Adipocyte (in vitro differentiated cells): Measurements from ENCODE around the gene TMPRSS7.

Source experiments
- DNase-seq: peaks from one replicate; pipeline ENCODE4 v3.0.0-alpha.2; 2015; ENCODE audit warnings: low read depth
- H3K27me3 ChIP-seq: replicated peaks from 2 replicates; pipeline ENCODE4 v1.7.0; 2013; ENCODE audit warnings: mild to moderate bottlenecking, low read length, moderate library complexity; ENCODE audit not compliant: control insufficient read depth, insufficient read depth
- H3K36me3 ChIP-seq: 2 replicates; pipeline ENCODE4 v1.7.0; 2013; ENCODE audit warnings: low read length, mild to moderate bottlenecking, moderate library complexity; ENCODE audit not compliant: control insufficient read depth, insufficient read depth, severe bottlenecking
- H3K4me1 ChIP-seq: 2 replicates; pipeline ENCODE4 v1.7.0; 2013; ENCODE audit warnings: mild to moderate bottlenecking, low read length, moderate library complexity; ENCODE audit not compliant: control insufficient read depth, insufficient read depth
- H3K4me3 ChIP-seq: 2 replicates; pipeline ENCODE4 v1.7.0; 2013; ENCODE audit warnings: mild to moderate bottlenecking, low read length, moderate library complexity
- H3K9ac ChIP-seq: 2 replicates; pipeline ENCODE4 v1.7.0; 2013; ENCODE audit warnings: mild to moderate bottlenecking, low read length, moderate library complexity
- H3K9me3 ChIP-seq: 2 replicates; pipeline ENCODE4 v1.7.0; 2013; ENCODE audit warnings: mild to moderate bottlenecking, low read length, moderate library complexity; ENCODE audit not compliant: control insufficient read depth

TMPRSS7 gene

GRCh38 chr3:112013058-112013783 lies 21.3 kb upstream of the TMPRSS7 start:
- H3K27me3 ChIP-seq = no peaks in the 10 kb centered on the region

GRCh38 chr3:112013784-112014143 lies 20.8 kb upstream of the TMPRSS7 start:
- Histone ChIP-seq H3K4me3 (no peak overlapping the region), H3K9me3 (no peaks in the 10 kb centered on the region), H3K9ac (no peak overlapping the region), H3K27me3 (no peaks in the 10 kb centered on the region), H3K36me3 (no peaks in the 10 kb centered on the region), H3K4me1 (peaks cover 23% of the 10 kb centered on the region)
- DNase-seq = no peak

More at GRCh38 chr3:112013058-112013783, 21.3 kb upstream of the TMPRSS7 start:
- H3K9me3 ChIP-seq = no peaks in the 10 kb centered on the region
- H3K36me3 ChIP-seq = no peaks in the 10 kb centered on the region
- H3K4me3 ChIP-seq = no peak overlapping the region
- peaks cover 23% of the 10 kb centered on the region for H3K4me1 ChIP-seq
- DNase-seq = peak; percentile 89
- H3K9ac ChIP-seq = no peak overlapping the region

DNA sequence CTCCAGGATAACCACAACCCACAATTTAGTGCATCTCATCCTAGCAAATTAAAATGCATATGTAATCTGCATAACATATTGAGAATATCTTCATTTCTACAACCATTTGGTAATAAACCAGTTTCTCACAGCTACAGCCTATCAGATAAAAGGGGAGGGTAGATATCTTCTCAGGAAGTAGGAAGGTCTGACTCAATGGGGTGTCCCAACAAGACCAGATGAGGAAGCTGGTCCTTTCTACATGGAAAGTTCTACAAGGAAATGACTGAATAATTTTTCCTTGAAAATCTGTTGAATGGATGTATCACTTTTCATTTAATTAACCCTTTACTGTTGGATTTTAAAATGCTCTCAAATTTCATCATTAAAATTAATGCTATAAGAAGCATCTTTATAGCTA lies 17.4 kb upstream of the TMPRSS7 start:
- Histone ChIP-seq H3K27me3 (no peaks in the 10 kb centered on the region), H3K9ac (no peak overlapping the region), H3K36me3 (no peaks in the 10 kb centered on the region), H3K4me1 (peaks cover 48% of the 10 kb centered on the region), H3K9me3 (peaks cover 3% of the 10 kb centered on the region), H3K4me3 (no peak overlapping the region)
- DNase-seq = no peak

- H3K4me1 ChIP-seq = peaks cover 49% of the 10 kb centered on the region
- no peak overlapping the region for H3K4me3 ChIP-seq
- peaks cover 3% of the 10 kb centered on the region for H3K9me3 ChIP-seq
- peak; percentile 24 for DNase-seq
- no peaks in the 10 kb centered on the region for H3K27me3 ChIP-seq
- H3K9ac ChIP-seq = peak overlapping the region; percentile 66
- H3K36me3 ChIP-seq = no peaks in the 10 kb centered on the region
Observed at GRCh38 chr3:112018712-112019111, 15.8 kb upstream of the TMPRSS7 start.

- Histone ChIP-seq H3K9ac (no peak overlapping the region), H3K9me3 (peaks cover 3% of the 10 kb centered on the region), H3K27me3 (no peaks in the 10 kb centered on the region), H3K4me3 (no peak overlapping the region), H3K36me3 (no peaks in the 10 kb centered on the region), H3K4me1 (peaks cover 49% of the 10 kb centered on the region)
- no peak for DNase-seq
Observed at GRCh38 chr3:112019716-112020115, 14.8 kb upstream of the TMPRSS7 start.

- H3K4me3 ChIP-seq = no peak overlapping the region
- H3K27me3 ChIP-seq = no peaks in the 10 kb centered on the region
- H3K4me1 ChIP-seq = peaks cover 49% of the 10 kb centered on the region
- H3K9ac ChIP-seq = peak overlapping the region; percentile 61
- H3K36me3 ChIP-seq = no peaks in the 10 kb centered on the region
- DNase-seq = no peak
- H3K9me3 ChIP-seq = peaks cover 3% of the 10 kb centered on the region
Observed at GRCh38 chr3:112020674-112021085, 13.9 kb upstream of the TMPRSS7 start.

- DNase-seq = no peak
- no peak overlapping the region for H3K9ac ChIP-seq
Observed at GRCh38 chr3:112027142-112027541, 7.4 kb upstream of the TMPRSS7 start.

GRCh38 chr3:112027826-112028225 lies 6.7 kb upstream of the TMPRSS7 start:
- no peaks in the 10 kb centered on the region for H3K27me3 ChIP-seq
- H3K4me1 ChIP-seq = peaks cover 5% of the 10 kb centered on the region
- no peaks in the 10 kb centered on the region for H3K36me3 ChIP-seq
- H3K9me3 ChIP-seq = no peaks in the 10 kb centered on the region
- DNase-seq = no peak
- no peak overlapping the region for H3K9ac ChIP-seq
- no peak overlapping the region for H3K4me3 ChIP-seq

More at GRCh38 chr3:112027142-112027541, 7.4 kb upstream of the TMPRSS7 start:
- Histone ChIP-seq H3K4me1 (peaks cover 7% of the 10 kb centered on the region), H3K27me3 (no peaks in the 10 kb centered on the region), H3K4me3 (no peak overlapping the region), H3K36me3 (no peaks in the 10 kb centered on the region), H3K9me3 (no peaks in the 10 kb centered on the region)

GRCh38 chr3:112030901-112031300 lies 3.6 kb upstream of the TMPRSS7 start:
- Histone ChIP-seq H3K9me3 (no peaks in the 10 kb centered on the region), H3K4me3 (no peak overlapping the region), H3K36me3 (no peaks in the 10 kb centered on the region), H3K27me3 (no peaks in the 10 kb centered on the region), H3K9ac (no peak overlapping the region), H3K4me1 (peaks cover 5% of the 10 kb centered on the region)
- DNase-seq = no peak

DNA sequence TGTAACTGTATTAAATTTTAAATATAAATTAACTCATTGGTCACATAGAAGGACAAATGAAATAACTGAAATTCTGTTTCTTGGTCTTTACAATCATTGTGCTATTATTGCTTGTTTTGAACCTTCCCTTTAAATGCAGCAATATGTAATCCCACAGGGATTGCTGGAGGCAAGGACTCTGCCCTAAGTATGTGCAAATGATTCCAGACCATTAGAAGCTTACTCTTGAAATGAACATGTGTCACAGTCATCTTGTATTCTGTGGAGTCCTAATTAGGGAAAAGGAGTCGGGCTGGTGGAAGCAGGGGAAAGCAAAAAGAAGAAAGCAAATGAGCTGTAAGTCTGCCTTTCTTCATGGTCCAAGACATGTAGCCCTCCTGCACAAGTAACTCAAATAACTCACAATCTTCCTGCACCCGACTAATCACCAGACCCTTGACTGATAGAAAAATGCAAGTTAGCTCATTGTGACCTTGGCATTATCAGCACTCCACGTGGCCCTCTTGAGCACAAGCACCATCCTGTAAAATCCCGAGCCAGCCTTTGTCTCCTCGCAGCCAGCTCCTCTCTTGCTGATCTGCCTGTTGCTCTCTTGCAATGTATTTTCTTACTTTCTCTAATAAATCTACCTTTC lies 2.3 kb upstream of the TMPRSS7 start:
- no peaks in the 10 kb centered on the region for H3K36me3 ChIP-seq
- H3K9ac ChIP-seq = no peak overlapping the region
- H3K9me3 ChIP-seq = no peaks in the 10 kb centered on the region
- no peak overlapping the region for H3K4me3 ChIP-seq
- no peaks in the 10 kb centered on the region for H3K27me3 ChIP-seq
- no peak for DNase-seq
- peaks cover 5% of the 10 kb centered on the region for H3K4me1 ChIP-seq

DNA sequence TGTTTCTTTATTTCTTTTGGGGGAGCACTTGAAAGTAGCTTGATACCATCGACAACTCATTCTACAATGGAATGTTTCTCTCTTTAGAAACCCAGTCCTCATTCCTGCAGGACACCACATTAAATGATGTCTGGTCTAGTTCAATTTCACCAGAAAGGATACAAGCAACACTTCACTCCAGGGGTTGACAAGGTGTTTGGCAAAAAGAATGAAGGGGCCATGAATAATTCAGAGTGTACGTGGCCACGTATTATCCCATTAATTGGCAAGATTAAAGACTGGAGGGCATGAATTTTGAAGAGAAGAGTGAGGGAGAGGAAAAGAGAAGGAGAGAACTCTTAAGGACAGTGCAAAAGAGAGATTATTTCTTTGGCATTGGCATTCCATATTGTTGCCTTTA lies 705 bp downstream of the TMPRSS7 start:
- H3K9ac ChIP-seq = no peak overlapping the region
- H3K9me3 ChIP-seq = no peaks in the 10 kb centered on the region
- no peaks in the 10 kb centered on the region for H3K27me3 ChIP-seq
- H3K4me3 ChIP-seq = no peak overlapping the region
- H3K4me1 ChIP-seq = peaks cover 5% of the 10 kb centered on the region
- H3K36me3 ChIP-seq = no peaks in the 10 kb centered on the region
- no peak for DNase-seq
